Measurements from ENCODE around the gene GSG1L. TPM values are rescaled to one million over a fixed set of nuclear protein-coding genes. Genes with fewer than 3 reads are reported as not detected.
"Not testable (repeated sequence)": the region's sequence is repeated elsewhere in the genome, so short reads cannot be mapped to it uniquely, and the experiment has no call there.

The GSG1L gene
- total RNA-seq, 1 donor from 2014 or later = not detected

DNA sequence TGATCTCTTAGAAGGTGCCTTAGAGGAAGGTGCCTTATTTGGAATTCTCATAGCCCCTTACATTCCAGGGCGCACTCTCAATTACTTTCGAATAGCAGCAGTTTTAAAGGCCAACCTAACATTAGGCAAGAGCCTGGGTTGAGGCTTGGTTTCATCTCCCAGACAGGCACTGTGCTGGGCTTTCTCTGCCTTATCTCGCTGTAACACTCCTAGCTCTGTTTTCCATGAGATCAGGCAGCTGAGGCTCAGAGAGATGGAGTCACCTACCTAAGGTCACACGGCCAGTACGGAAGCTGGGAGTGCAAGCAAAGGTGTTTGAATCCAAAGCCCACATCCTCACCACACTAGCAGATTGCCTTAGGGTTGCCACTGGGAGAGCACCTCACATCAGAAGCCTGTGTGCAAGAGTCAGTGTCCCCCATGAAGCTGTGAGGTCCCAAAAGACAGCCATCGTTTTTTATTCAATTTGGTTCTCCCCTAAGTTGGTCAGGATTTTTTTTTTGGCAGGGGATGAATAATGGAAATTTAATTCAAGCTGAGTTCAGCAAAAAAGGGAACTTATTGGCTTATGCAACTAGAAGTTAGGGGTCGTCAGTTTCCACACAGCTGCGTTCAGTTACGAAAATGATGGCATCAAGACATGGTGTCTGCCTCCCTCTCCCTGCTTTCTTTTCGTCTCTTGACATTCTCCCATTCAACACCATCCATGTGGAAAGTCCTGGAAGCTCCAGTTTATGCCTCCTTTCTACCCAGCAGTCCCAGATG lies 307.1 kb downstream of the GSG1L start:
- DNase-seq (ENCODE audit: low read depth) = no peak

DNA sequence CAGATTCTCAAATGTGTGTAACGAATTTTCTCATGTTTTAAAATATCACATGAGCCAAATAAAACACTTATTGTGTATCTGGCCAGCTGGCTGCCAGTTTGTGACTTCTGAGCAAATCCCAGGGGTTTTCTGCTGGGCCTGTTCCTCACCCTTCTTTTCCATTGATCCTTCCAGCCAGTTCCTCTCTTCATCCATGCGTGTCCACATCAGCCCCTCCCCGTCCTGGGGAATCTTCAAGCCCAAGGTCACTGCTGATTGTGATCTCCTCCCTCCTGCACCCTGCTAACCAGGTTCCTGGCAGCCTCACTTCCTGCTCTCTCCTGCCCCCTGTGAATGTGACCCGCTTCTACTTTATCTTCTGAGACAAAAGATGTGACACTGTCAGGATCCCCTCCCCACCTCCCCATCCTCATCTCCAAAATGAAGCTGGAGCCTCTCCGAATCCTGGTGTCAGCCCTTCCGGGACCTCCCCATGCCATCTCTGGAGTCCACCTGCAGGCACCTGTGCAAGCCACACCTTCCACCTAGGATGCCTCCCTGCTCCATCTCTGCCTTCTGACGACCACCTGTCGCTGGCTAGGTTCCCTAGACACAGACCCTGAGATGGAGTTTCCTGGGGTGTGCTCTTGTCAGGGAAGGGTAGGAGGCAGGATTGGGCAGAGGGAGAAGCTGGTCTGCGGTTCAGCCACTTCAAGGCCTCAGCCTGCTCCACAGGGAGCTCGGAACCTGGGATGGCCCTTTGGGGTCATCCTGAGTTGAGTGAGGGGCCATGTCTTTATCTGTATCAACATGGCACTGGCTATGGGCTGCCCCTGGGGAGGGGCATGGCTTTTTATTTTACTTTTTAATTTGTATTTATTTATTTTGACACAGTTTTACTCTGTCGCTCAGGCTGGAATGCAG lies 308.5 kb downstream of the GSG1L start:
- no peak for DNase-seq (ENCODE audit: low read depth)

DNA sequence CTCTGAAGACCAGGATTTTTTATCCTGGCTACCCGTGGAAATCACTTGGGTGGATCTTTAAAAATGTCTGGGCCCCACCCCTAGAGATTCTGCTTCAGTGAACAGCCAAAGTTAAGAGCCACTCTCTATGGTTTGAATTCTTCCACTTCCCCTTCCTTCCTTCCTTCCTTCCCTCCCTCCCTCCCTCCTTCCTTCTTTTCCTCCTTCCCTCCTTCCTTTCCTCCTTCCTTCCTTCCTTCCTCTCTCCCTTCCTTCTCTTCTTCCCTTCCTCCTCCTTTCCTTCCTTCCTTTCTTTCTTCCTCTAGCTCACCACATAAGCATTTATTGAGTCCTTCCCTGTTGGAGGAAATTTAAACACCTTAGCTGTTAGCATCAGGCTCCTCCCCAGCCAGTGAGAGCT lies 310.0 kb downstream of the GSG1L start:
- no peak for DNase-seq (ENCODE audit: low read depth)

DNA sequence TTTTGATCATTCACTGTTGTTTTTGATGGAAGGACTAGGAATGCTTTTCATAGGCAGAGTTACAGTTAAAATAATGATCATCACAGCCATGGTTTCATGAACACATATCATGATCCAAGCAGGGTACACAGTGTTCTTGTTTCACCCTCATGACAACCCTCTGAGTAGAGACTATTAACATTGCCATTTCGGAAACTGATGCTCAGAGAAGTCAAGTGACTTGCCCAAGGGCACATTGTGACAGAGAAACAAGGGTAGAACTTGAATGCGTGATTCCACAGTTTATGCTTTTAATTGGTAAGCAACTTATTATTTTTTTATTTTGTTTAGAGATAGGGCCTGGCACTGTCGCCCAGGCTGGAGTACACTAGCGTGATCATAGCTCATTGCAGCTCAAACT lies 311.3 kb downstream of the GSG1L start:
- no peak for DNase-seq (ENCODE audit: low read depth)

DNA sequence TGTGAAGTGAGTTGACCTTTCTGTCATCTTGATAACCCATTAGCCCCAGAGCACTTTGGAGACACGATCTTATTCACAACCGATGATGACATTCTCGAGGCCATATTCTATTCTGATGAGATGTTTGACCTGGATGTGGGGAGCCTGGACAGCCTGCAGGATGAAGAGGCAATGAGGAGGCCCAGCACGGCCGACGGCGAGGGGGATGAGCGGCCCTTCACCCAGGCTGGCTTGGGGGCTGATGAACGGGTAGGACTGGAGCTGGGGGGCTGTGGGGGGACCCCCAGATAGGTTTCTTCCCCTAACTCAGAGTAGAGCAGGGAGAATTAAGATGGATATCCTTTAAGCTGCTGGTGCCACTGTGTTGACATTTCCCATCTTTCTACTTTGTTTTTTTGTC lies 311.8 kb downstream of the GSG1L start:
- DNase-seq (ENCODE audit: low read depth) = no peak

DNA sequence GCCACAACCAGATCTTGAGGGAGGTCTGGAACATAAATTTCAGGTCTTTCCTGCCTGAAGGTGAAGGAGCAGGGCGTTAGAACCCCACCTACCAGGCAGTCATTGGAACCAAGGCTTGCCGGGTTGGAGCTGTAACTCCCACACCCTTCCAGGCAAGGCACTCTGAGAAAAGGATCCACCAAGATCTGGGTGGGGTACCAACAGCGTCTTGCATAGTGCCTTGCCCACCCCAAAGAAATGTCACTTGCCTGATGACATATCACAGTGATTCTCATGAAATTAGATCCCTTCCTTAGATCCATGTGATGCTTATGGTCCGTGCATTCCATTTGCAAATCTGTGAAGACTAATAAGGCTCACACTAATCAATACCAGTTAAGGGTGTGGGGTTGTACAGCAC lies 312.3 kb downstream of the GSG1L start:
- no peak for DNase-seq (ENCODE audit: low read depth)

DNA sequence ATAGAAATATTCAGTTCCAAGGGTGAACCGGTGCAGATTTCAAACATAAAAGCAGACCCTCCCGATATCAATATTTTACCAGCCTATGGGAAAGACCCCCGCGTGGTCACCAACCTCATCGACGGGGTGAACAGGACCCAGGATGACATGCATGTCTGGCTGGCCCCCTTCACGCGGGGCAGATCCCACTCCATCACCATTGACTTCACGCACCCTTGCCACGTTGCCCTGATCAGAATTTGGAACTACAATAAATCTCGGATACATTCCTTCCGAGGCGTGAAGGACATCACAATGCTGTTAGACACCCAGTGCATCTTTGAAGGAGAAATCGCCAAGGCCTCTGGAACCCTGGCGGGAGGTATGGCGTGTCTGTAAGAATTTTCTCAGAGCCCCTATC lies 313.6 kb downstream of the GSG1L start:
- no peak for DNase-seq (ENCODE audit: low read depth)

DNA sequence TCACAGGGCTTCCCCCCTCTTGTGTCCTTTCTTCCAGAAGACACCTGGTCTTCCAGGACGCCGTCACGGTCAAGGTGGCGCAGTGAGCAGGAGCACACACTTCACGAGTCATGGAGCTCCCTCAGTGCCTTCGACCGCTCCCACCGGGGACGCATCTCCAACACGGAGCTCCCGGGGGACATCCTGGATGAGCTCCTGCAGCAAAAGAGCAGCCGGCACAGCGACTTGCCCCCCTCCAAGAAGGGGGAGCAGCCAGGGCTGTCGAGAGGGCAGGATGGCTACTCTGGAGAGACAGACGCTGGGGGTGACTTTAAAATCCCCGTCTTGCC lies 314.0 kb downstream of the GSG1L start:
- DNase-seq (ENCODE audit: low read depth) = no peak

DNA sequence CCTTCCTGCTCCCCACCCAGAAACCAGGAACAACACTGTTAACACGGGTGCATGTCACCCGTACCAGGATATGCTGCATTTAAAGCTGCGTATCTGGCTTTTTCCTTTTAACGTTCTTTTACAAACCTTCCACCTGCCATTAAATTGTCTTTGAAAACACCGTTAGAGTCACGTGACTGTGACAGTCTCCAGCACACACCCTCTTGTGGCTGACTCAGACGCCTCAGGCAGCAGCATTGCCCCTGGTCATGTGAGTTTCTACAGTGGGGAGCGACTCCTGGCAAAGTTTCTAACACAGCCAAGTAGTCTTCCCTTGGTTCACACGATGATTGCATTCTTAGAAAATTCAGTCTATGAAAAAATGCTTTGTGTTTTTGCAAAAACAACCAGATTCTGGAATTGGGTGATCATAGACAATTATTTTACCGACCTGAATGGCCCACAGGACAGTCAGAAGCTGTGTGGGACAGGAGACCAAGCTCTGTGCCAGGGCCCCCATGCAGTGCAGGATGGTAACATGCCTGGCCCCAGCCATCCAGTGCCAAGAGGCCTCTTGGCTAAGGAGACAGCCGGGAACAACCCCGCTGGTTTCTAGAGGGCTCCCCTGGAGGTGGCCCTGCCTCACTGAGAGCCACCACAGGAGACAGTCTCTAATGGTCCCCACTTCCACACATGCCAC lies 314.5 kb downstream of the GSG1L start:
- DNase-seq (ENCODE audit: low read depth) = peak; percentile 90

DNA sequence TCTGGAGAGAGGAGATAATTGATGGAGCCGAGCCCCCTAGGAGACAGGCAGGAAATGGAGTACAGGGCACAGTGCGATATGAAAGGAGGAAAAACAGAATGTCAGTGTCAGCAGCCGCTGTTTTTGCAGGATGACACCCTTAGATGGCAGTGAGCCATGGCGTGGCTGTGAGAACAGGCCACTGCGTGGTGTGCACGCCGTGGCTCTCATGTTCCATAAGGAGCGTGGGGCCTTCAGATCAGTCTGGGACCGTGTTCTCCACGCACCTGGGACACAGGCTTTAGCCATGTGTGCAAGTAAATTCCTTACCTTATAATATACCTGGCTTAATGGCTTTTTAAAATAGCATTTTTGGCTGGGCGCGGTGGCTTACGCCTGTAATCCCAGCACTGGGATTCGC lies 315.6 kb downstream of the GSG1L start:
- no peak for DNase-seq (ENCODE audit: low read depth)

DNA sequence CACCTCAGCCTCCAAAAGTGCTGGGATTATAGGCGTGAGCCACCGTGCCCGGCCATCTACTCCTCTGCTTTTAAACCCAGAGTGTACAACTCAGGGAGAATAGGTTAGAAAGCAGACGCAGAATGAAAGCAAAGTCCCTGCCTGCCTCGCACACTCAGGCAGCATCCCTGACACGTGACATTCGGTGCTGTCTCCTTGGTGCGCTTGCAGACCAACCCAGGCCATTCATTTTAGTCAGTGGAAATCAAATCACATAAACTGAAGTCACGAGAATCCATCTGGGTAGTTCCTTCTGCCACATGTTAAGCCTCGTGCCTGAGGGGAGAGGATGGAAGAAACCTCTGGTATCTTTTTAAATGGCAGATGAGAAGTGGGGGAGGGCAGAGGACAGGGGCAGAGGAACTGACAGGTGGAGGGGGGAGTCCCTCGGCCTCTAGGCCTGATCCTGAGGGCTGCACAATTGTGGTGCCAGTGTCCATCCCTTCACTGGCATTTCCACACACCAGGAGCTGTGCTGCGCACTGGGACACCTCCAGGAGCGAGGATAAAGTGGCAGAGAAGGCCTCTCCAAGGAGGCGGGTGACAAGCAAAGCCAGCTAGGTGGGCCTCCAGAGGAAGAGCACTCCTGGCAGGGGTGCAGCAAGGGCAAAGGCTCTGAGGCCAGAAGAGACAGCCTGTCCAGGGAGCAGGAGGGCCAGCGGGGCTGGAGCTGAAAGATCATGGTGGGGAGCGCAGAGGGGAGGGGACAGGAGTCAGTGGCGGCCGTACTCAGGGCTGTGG lies 317.2 kb downstream of the GSG1L start:
- no peak for DNase-seq (ENCODE audit: low read depth)

DNA sequence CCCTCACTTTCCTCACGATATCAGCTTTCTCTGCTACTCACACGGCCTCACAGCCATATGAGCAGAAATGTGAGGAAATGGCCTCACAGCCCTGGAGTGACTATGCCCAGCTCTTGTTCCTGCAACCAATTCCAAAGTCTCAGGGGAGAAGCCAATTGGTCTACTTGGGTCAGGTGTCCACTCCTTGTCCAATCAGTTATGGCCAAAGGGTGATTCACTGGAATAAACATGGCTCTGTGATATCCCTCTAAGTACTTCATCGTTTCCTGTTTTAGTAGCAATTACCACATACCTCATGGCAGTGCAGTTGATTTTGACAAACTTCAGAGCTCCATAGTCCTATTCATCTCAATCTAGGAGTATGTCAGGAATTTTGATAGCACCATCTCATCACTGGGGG lies 318.2 kb downstream of the GSG1L start:
- DNase-seq (ENCODE audit: low read depth) = no peak

DNA sequence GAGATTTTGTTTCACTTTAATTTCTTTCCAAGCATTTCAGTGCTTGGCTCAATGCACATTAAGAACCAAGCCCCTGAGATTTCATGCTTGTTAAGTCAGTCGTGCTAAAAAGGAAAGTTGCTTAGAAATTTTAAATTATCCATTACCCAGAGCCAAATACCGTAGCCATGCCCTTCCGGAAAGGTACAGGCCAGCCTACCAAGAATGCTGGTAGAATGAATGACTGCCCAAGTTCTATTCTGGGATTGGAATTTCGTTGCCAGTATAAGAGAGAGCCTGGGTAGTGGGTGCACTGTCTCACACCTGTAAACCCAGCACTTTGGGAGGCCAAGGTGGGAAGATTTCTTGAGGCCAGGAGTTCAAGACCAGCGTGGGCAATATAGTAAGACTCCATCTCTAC lies 319.6 kb downstream of the GSG1L start:
- no peak for DNase-seq (ENCODE audit: low read depth)

DNA sequence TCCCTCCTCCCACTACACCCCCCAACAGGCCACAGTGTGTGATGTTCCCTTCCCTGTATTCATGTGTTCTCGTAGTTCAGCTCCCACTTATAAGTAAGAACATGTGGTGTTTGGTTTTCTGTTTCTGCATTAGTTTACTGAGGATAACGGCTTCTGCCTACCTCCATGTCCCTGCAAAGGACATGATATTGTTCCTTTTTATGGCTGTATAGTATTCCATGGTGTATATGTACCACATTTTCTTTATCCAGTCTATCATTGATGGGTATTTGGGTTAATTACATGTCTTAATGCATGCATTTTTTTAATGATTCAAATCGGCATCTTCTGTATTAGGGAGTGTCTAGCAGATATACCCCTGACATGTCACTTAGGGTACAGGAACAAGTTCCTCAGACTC lies 320.5 kb downstream of the GSG1L start:
- not testable (repeated sequence) for DNase-seq (ENCODE audit: low read depth)

DNA sequence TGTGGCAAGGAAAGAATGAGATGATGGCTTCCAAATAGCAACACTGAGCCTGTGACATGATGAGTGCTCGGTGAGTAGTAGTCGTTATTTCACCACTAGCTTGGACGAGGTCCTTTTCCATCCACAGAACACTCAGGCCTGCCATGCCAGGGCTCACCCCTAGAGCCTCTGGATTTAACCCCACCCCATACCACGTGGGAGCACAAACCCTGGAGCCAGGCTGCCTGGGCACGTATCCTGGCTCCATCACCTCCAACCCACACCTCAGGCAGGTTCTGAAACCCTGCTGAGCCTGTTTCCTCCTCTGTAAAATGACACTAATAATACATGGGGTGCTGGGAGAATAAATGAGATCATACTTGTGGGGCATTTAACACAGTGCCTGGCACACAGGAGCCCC lies 321.2 kb downstream of the GSG1L start:
- no peak for DNase-seq (ENCODE audit: low read depth)

DNA sequence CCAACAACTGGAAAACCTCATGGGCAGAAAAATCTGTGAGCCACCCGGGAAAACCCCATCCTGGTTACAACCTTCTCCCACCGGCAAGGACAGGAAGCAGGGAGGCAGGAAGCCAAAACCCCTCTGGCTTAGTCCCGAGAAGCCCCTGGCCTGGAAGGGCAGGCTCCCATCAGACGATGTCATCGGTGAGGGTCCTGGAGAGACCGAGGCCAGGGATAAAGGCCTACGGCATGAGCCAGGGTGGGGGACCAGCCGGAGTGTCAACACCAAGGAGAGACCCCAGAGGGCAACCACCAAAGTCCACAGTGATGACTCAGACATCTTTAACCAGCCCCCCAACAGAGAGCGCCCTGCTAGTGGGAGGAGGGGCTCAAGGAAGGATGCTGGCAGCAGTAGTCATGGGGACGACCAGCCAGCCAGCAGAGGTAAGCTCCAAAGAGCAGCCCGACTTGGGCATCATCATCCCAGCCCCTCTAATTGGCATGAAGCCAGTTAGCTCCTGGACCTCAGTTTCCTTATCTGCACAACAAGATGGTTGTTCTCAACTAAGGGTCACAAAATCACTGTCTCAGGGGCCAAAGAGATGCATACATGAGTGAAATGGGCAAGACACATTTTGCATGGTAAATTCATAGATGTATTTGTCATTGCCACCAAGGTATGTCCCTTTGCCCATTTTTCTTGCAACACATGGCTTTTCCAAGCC lies 322.9 kb downstream of the GSG1L start:
- DNase-seq (ENCODE audit: low read depth) = no peak

DNA sequence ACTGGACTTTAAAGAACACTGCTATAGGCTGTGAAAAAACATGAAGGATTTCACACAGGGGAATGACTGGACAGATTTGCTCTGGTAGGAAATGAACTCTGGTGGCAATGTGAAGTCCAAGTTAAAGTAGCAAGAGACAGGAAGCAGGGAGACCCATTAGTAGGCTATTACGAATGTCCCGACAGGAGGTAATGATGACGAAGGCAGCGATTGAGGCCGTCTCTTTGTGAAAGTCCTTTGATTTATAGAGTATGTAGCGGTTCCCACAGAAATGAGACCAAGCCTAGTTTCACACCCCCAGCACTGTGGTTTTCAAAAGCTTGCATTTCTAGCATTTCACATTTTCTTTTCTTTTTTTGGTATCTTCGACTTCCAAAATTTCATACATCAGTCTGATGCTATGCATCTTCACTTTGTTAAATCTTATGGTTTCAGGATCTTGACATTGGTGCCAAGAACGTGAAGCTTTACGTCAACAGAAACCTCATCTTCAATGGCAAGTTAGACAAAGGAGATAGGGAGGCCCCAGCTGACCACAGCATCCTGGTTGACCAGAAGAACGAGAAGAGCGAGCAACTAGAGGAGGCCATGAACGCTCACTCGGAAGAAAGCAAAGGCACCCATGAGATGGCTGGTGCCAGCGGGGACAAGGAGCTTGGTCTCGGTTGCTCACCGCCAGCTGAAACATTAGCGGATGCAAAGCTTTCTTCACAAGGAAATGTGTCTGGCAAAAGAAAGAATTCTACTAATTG lies 323.7 kb downstream of the GSG1L start:
- no peak for DNase-seq (ENCODE audit: low read depth)

DNA sequence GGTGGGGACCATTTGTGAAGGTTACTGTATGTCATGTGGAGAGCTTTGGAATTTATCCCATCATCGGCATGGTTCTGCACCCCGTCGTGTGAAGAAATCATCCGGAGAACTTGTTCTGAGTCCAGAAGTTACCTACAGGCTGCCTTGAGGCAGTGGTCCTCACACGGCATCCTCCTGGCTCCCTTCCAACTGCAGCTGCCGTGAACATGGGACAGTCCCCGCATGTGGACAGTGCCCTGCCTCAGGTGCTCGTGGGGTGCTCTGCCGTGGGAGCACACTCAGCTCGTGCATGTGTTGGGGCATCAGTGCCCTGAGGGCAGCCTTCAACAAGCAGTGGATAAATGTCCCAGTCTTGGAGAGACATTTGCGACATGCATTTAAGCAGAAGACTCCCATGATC lies 324.9 kb downstream of the GSG1L start:
- DNase-seq (ENCODE audit: low read depth) = no peak

Measured in renal cortical epithelial cell (primary cell).